MM.1S (cell line): ENCODE measurements around the gene PTTG1.

ENCODE experiments used
- DNase-seq: peaks from one replicate; pipeline ENCODE4 v3.0.0-alpha.2; 2015
- H2AFZ ChIP-seq: fragments of 300-600 bp; sonication (generic); 2 replicates; pipeline ENCODE4 v1.6.0; 2016; ENCODE audit warnings: antibody characterized with exemption, low read length
- H3F3A ChIP-seq: fragments of 300-600 bp; sonication (generic); 2 replicates; pipeline ENCODE4 v1.6.1; 2016; ENCODE audit warnings: mild to moderate bottlenecking, antibody characterized with exemption, low read length, moderate library complexity, mixed read lengths; ENCODE audit not compliant: insufficient read depth
- H3K27ac ChIP-seq: fragments of 300-600 bp; sonication (generic); 2 replicates; pipeline ENCODE4 v1.5.1; 2016; ENCODE audit warnings: mild to moderate bottlenecking, low read length
- H3K27me3 ChIP-seq: fragments of 300-600 bp; sonication (generic); replicated peaks from 2 replicates; pipeline ENCODE4 v1.6.0; 2016; ENCODE audit warnings: low read length; ENCODE audit not compliant: insufficient read depth
- H3K36me3 ChIP-seq: fragments of 300-600 bp; sonication (generic); replicated peaks from 2 replicates; pipeline ENCODE4 v1.6.1; 2016; ENCODE audit warnings: mild to moderate bottlenecking, low read length, mixed read lengths; ENCODE audit not compliant: insufficient read depth
- H3K4me1 ChIP-seq: fragments of 300-600 bp; sonication (generic); 2 replicates; pipeline ENCODE4 v1.6.1; 2016; ENCODE audit warnings: low read length, mixed read lengths
- H3K4me2 ChIP-seq: fragments of 300-600 bp; sonication (generic); 2 replicates; pipeline ENCODE4 v1.6.0; 2016; ENCODE audit warnings: low read depth, low read length
- H3K4me3 ChIP-seq: fragments of 300-600 bp; sonication (generic); 2 replicates; pipeline ENCODE4 v1.5.1; 2016; ENCODE audit warnings: low read length, mixed read lengths
- H3K79me2 ChIP-seq: fragments of 300-600 bp; sonication (generic); 2 replicates; pipeline ENCODE4 v1.6.1; 2016; ENCODE audit warnings: mixed run types, low read length, mixed read lengths
- H3K9ac ChIP-seq: fragments of 300-600 bp; sonication (generic); 2 replicates; pipeline ENCODE4 v1.6.1; 2016; ENCODE audit warnings: low read length, mixed read lengths
- H3K9me2 ChIP-seq: fragments of 300-600 bp; sonication (generic); replicated peaks from 2 replicates; pipeline ENCODE4 v1.6.1; 2016; ENCODE audit warnings: mild to moderate bottlenecking, low read length, mixed read lengths; ENCODE audit not compliant: insufficient read depth
- H3K9me3 ChIP-seq: fragments of 300-600 bp; sonication (generic); replicated peaks from 2 replicates; pipeline ENCODE4 v1.6.1; 2016; ENCODE audit warnings: mild to moderate bottlenecking, low read length, mixed read lengths; ENCODE audit not compliant: insufficient read depth
- H4K20me1 ChIP-seq: fragments of 300-600 bp; sonication (generic); 2 replicates; pipeline ENCODE4 v1.6.1; 2016; ENCODE audit warnings: mild to moderate bottlenecking, low read length, moderate library complexity, mixed read lengths; ENCODE audit not compliant: insufficient read depth
- CTCF ChIP-seq: fragments of 300-600 bp; sonication (generic); IDR thresholded peaks from 2 replicates; pipeline ENCODE4 v1.5.1; 2016; ENCODE audit warnings: antibody characterized with exemption, low read length, mixed read lengths
- EZH2 ChIP-seq: fragments of 300-600 bp; sonication (generic); optimal IDR thresholded peaks from 2 replicates; pipeline ENCODE3; 2017; ENCODE audit warnings: low read depth, mild to moderate bottlenecking, antibody characterized with exemption, low read length, mixed read lengths
- EZH2phosphoT487 ChIP-seq: fragments of 300-600 bp; sonication (generic); IDR thresholded peaks from 2 replicates; pipeline ENCODE4 v1.6.1; 2018; ENCODE audit warnings: antibody characterized with exemption, low read length

The PTTG1 gene

GRCh38 chr5:160423099-160423498, 1.4 kb downstream of the PTTG1 start:
- Histone ChIP-seq H3K4me3 (peak overlapping the region; percentile 81), H3K79me2 (peaks cover 43% of the 10 kb centered on the region)

GRCh38 chr5:160427607-160428006, 6.0 kb downstream of the PTTG1 start:
- Histone ChIP-seq H4K20me1 (no peaks in the 10 kb centered on the region), H3K79me2 (peaks cover 27% of the 10 kb centered on the region), H3K27me3 (no peaks in the 10 kb centered on the region), H3F3A (no peaks in the 10 kb centered on the region), H3K36me3 (peaks cover 4% of the 10 kb centered on the region; the same call in 1 of the 2 replicates), H3K27ac (no peak overlapping the region), H3K4me1 (peaks cover 10% of the 10 kb centered on the region), H3K9me2 (no peaks in the 10 kb centered on the region), H3K9me3 (no peaks in the 10 kb centered on the region), H3K9ac (no peak overlapping the region), H2AFZ (no peak overlapping the region), H3K4me3 (no peak overlapping the region), H3K4me2 (no peak overlapping the region)
- TF ChIP-seq EZH2phosphoT487 (no peak), CTCF (no peak), EZH2 (no peak)
- no peak for DNase-seq

More at GRCh38 chr5:160423099-160423498, 1.4 kb downstream of the PTTG1 start:
- Histone ChIP-seq H4K20me1 (no peaks in the 10 kb centered on the region), H3F3A (peaks cover 28% of the 10 kb centered on the region), H3K9ac (peak overlapping the region; percentile 63; the same call in 1 of the 2 replicates), H3K27ac (no peak overlapping the region), H3K27me3 (no peaks in the 10 kb centered on the region), H3K36me3 (peaks cover 4% of the 10 kb centered on the region; the same call in 1 of the 2 replicates), H3K9me3 (no peaks in the 10 kb centered on the region), H3K9me2 (no peaks in the 10 kb centered on the region), H3K4me1 (peaks cover 27% of the 10 kb centered on the region), H2AFZ (no peak overlapping the region), H3K4me2 (peak overlapping the region; percentile 73)
- no peak for TF ChIP-seq EZH2
- TF ChIP-seq EZH2phosphoT487: no peak
- no peak for TF ChIP-seq CTCF
- no peak for DNase-seq

- no peak overlapping the region for H2AFZ ChIP-seq
- no peaks in the 10 kb centered on the region for H3K79me2 ChIP-seq
- H3F3A ChIP-seq: no peaks in the 10 kb centered on the region
- H3K4me2 ChIP-seq: no peak overlapping the region
- no peaks in the 10 kb centered on the region for H4K20me1 ChIP-seq
- H3K36me3 ChIP-seq: no peaks in the 10 kb centered on the region
- no peak overlapping the region for H3K27ac ChIP-seq
- H3K4me1 ChIP-seq: no peaks in the 10 kb centered on the region
- no peak for TF ChIP-seq CTCF
- no peak for TF ChIP-seq EZH2phosphoT487
- TF ChIP-seq EZH2: no peak
- H3K27me3 ChIP-seq: no peaks in the 10 kb centered on the region
- H3K9me2 ChIP-seq: no peaks in the 10 kb centered on the region
- H3K9ac ChIP-seq: no peak overlapping the region
- H3K4me3 ChIP-seq: no peak overlapping the region
- DNase-seq: no peak
- H3K9me3 ChIP-seq: no peaks in the 10 kb centered on the region
Measured at GRCh38 chr5:160432196-160432595, 10.5 kb downstream of the PTTG1 start.
